ENCODE data around the gene DEPP1. TPM values are rescaled to one million over a fixed set of nuclear protein-coding genes. Genes with fewer than 3 reads are reported as not detected.

Gene DEPP1
- polyA plus RNA-seq, 1 experiment = 11.9 TPM

DNA sequence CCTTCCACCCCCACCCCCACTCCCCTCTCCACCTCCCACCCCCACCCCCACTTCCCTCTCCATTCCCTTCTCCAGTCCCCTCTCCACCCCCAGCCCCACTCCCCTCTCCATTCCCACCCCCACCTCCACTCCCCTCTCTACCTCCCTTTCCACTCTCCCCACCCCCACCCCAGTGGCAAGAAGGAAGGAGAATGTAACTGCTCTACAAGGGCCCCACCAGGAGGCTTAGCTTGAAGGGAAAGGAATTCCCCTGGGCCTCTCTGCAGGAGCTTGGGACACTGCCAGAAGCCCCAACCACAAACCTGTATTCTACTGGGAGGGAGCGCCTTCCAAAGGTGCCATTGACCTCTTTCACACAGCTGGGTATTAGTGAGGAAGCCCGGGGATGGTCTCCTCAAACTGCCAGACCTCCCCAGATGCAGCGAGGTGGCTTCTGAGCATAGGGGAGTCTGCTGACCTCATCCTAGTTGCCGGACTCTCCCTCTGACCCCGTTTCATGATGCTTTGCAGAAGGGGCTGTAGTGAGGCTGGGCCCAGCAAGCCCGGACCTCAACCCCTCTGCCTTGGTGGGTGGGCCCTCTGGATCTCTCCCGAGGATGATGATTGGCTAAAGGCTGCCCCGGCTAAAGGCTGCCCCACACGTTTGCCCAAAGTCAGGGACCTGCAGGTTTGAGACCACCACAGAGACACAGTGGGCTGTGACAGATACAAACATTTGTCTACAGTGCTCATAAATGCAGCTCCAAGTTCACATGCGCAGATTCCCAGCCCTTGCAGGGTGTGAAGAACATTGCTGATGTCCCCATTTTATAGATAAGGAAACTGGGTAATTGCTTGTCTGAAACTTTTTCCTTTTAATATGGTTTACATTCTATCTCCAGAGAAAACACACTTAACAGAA, 2.9 kb downstream of the DEPP1 start:
- DNase-seq (ENCODE audit: low read depth) = no peak
- Histone ChIP-seq H3K4me3 (ENCODE audit: low read depth, low read length) (no peak overlapping the region; the same call in 1 of the 2 replicates), H3K36me3 (ENCODE audit: control insufficient read depth, insufficient read depth, low read length) (no peaks in the 10 kb centered on the region; the same call in 1 of the 2 replicates), H3K27me3 (ENCODE audit: control insufficient read depth, insufficient read depth, low read length) (no peaks in the 10 kb centered on the region)
- TF ChIP-seq, protein P1, sequence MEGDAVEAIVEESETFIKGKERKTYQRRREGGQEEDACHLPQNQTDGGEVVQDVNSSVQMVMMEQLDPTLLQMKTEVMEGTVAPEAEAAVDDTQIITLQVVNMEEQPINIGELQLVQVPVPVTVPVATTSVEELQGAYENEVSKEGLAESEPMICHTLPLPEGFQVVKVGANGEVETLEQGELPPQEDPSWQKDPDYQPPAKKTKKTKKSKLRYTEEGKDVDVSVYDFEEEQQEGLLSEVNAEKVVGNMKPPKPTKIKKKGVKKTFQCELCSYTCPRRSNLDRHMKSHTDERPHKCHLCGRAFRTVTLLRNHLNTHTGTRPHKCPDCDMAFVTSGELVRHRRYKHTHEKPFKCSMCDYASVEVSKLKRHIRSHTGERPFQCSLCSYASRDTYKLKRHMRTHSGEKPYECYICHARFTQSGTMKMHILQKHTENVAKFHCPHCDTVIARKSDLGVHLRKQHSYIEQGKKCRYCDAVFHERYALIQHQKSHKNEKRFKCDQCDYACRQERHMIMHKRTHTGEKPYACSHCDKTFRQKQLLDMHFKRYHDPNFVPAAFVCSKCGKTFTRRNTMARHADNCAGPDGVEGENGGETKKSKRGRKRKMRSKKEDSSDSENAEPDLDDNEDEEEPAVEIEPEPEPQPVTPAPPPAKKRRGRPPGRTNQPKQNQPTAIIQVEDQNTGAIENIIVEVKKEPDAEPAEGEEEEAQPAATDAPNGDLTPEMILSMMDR (IDR thresholded peaks at IDR 0.05; ENCODE audit: insufficient read depth, low read depth, low read length) = no peak
- POLR2A ChIA-PET = interaction anchor here (0.5 kb wide), 1 partner anchor 1867 kb away, joined by 3 read pairs; no protein-coding TSS in a partner anchor
- CTCF ChIA-PET = interaction anchor here (0.6 to 1.6 kb wide), 13 partner anchors 8 to 1070 kb away, joined by 3 to 17 read pairs (median 4); no protein-coding TSS in a partner anchor

DNA sequence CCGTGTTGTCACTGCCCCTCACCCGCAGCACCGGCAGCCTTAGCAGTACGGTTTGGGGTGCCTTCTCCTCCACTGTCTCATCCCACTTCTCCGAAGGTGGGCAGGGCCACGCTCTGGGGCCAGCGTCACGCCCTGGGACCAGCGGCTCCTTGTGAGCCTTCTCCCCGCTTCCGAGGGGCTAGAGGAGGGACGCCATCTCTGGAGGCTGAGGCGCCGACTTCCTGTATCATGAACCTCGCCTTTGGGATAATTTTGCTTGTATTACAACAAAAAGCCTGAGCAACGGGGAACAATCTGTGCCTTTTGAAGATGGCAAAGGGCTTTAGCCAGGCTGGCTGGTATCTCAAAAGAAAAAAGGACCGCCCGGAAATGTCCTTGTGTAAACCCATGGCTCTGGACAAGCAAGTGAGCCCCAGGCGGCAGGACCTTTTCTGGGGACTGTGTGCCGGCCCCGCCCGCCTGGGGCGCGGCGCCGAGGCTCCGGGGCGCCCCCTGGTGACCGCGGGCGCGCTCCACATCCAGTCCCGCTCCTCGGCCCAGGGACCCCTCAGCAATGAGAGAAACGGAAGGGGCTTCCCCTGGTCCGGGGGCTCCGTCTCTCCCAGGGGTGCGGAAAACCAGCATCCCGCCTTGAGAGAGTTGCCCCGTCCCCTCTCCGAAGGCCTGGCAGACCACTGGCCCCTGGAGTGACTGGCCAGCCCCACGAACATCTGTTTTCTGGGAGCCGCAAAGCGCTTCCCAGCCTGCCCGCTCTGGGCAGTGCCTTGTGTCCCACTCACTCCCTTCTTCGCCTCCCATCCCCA, 3.8 kb downstream of the DEPP1 start:
- POLR2A ChIA-PET = no interaction called here
- Histone ChIP-seq H3K36me3 (ENCODE audit: control insufficient read depth, insufficient read depth, low read length) (no peaks in the 10 kb centered on the region; the same call in 1 of the 2 replicates), H3K4me3 (ENCODE audit: low read depth, low read length) (peak overlapping the region; percentile 37), H3K27me3 (ENCODE audit: control insufficient read depth, insufficient read depth, low read length) (no peaks in the 10 kb centered on the region)
- TF ChIP-seq, protein P1 (IDR thresholded peaks at IDR 0.05; ENCODE audit: insufficient read depth, low read depth, low read length) = peak; percentile 71
- CTCF ChIA-PET = interaction anchor here (0.7 to 2.2 kb wide), 12 partner anchors 7 to 97 kb away, joined by 3 to 17 read pairs (median 4); no protein-coding TSS in a partner anchor
- no peak for DNase-seq (ENCODE audit: low read depth)

DNA sequence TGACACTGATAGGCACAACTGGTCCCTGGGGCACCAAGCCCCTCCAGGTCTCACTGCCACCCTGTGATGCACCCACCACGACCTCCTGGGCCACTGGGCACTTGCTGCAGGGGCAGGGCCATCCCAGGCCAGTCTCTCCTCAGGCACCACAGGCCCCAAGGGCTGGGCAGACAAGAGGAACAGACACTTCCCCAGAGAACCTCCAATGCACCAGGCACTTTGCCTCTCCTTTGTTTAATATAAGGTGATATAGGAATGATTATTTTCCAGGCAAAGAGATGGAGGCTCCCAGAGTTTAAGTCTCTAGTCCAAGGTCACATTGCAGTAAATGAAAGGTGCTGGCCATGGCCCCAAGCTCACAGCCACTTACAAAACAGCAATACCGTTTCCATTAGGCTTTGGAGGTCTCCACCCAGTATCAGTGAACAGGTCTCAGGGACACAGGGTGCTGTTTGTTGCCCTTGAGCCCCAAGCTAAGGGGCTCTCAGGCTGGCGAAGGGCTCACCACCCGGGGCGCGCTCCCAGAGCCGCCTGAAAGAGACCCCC, 4.5 kb downstream of the DEPP1 start:
- TF ChIP-seq, protein P1 (IDR thresholded peaks at IDR 0.05; ENCODE audit: insufficient read depth, low read depth, low read length) = no peak
- ChIA-PET CTCF (interaction anchor here (0.7 to 2.2 kb wide), 5 partner anchors 10 to 96 kb away, joined by 3 to 11 read pairs (median 3); no protein-coding TSS in a partner anchor), POLR2A (no interaction called here)
- Histone ChIP-seq H3K27me3 (ENCODE audit: control insufficient read depth, insufficient read depth, low read length) (no peaks in the 10 kb centered on the region), H3K36me3 (ENCODE audit: control insufficient read depth, insufficient read depth, low read length) (no peaks in the 10 kb centered on the region; the same call in 1 of the 2 replicates), H3K4me3 (ENCODE audit: low read depth, low read length) (peak overlapping the region; percentile 37)
- no peak for DNase-seq (ENCODE audit: low read depth)

DNA sequence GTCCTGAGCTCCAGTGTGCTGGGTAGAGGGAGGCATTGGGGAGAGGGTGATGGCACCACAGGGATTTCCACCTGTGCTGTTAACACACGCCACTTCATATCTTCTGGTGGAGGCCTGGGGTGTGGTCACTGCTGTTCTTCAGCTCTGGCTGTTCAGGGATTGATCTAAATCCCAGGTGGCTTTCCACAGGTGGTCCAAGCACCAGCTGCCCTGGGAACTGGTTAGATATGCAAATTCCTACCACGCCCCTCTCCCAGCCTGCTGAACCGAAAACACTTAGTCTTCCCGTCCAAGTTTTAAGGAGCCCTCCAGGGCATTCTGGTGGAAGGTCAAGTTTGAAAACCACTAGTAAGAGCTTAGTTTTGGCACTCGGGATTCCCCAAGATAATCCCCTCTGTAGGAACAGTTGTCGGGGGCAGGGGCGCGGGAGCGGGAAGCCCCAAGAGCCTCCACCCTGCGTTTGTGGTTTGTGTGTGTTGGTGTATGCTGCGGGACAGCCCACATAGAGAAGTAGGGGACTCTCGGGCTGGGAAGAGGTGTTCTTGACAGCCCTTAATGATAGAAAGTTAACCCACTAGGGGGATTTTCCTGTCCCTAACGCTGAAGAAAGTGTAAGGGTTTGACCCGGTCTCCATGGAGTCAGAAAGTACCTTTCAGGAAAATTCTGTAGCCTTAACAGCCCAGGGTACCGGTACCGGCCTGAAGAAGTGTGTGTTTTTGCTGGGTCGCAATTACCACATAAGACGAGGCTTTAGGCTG, 5.1 kb downstream of the DEPP1 start:
- DNase-seq (ENCODE audit: low read depth) = no peak
- ChIA-PET POLR2A (interaction anchor here (0.7 kb wide), 1 partner anchor 124 kb away, joined by 4 read pairs; no protein-coding TSS in a partner anchor), CTCF (interaction anchor here (0.7 to 2.2 kb wide), 6 partner anchors 9 to 96 kb away, joined by 3 to 11 read pairs (median 3); no protein-coding TSS in a partner anchor)
- Histone ChIP-seq H3K27me3 (ENCODE audit: control insufficient read depth, insufficient read depth, low read length) (no peaks in the 10 kb centered on the region), H3K36me3 (ENCODE audit: control insufficient read depth, insufficient read depth, low read length) (no peaks in the 10 kb centered on the region; the same call in 1 of the 2 replicates), H3K4me3 (ENCODE audit: low read depth, low read length) (no peak overlapping the region)
- TF ChIP-seq, protein P1 (IDR thresholded peaks at IDR 0.05; ENCODE audit: insufficient read depth, low read depth, low read length) = no peak
